HG03571 (cell line): ENCODE data around the gene DDTL.
"Not testable (repeated sequence)": the region's sequence is repeated elsewhere in the genome, so short reads cannot be mapped to it uniquely, and the experiment has no call there.

ENCODE experiments used
- ATAC-seq: cut with Tn5 transposase; IDR thresholded peaks from one replicate; pipeline ENCODE4 v1.9.1; 2021; ENCODE audit not compliant: unreplicated experiment

Gene DDTL

GRCh38 chr22:23969071-23969470 is 2.4 kb downstream of the DDTL start:
- ATAC-seq = no peak

GRCh38 chr22:23970201-23970641 is 3.5 kb downstream of the DDTL start:
- ATAC-seq = no peak

- no peak for ATAC-seq
Measured at GRCh38 chr22:23970816-23971486, 4.3 kb downstream of the DDTL start.

GRCh38 chr22:23971927-23972326 is 5.2 kb downstream of the DDTL start:
- ATAC-seq = not testable (repeated sequence)

- ATAC-seq = peak; percentile 85
Measured at GRCh38 chr22:23974345-23974744, 7.7 kb downstream of the DDTL start, which contains the start of gene DDT. DDT (minus strand) TSS chr22:23974441; CDS start chr22:23974414, 27 bp downstream.

- not testable (repeated sequence) for ATAC-seq
Measured at GRCh38 chr22:23974836-23975352, 8.2 kb downstream of the DDTL start.

GRCh38 chr22:23977304-23977703 is 10.6 kb downstream of the DDTL start:
- ATAC-seq = not testable (repeated sequence)

- ATAC-seq = not testable (repeated sequence)
Measured at GRCh38 chr22:23979557-23980240, 13.0 kb downstream of the DDTL start, which contains the start of gene GSTT2. GSTT2 (plus strand) TSS chr22:23980134.

GRCh38 chr22:23980567-23980966 is 13.9 kb downstream of the DDTL start:
- not testable (repeated sequence) for ATAC-seq

- no peak for ATAC-seq
Measured at GRCh38 chr22:23984430-23984829, 17.7 kb downstream of the DDTL start.

- not testable (repeated sequence) for ATAC-seq
Measured at GRCh38 chr22:23986089-23986488, 19.4 kb downstream of the DDTL start.

- not testable (repeated sequence) for ATAC-seq
Measured at GRCh38 chr22:23986538-23987178, 20.0 kb downstream of the DDTL start.

- ATAC-seq = not testable (repeated sequence)
Measured at GRCh38 chr22:23989583-23990244, 23.0 kb downstream of the DDTL start.

- ATAC-seq = not testable (repeated sequence)
Measured at GRCh38 chr22:23993080-23993479, 26.4 kb downstream of the DDTL start.

GRCh38 chr22:23993581-23994177 is 27.0 kb downstream of the DDTL start:
- not testable (repeated sequence) for ATAC-seq

GRCh38 chr22:23997092-23997491 is 30.4 kb downstream of the DDTL start:
- no peak for ATAC-seq

- ATAC-seq = not testable (repeated sequence)
Measured at GRCh38 chr22:23999779-24000178, 33.1 kb downstream of the DDTL start.

GRCh38 chr22:24001314-24001713 is 34.6 kb downstream of the DDTL start:
- no peak for ATAC-seq

GRCh38 chr22:24002272-24002671 is 35.6 kb downstream of the DDTL start:
- no peak for ATAC-seq

- ATAC-seq = no peak
Measured at GRCh38 chr22:24002851-24003250, 36.2 kb downstream of the DDTL start.
